ENCODE results near the gene PHKA1.

DNA sequence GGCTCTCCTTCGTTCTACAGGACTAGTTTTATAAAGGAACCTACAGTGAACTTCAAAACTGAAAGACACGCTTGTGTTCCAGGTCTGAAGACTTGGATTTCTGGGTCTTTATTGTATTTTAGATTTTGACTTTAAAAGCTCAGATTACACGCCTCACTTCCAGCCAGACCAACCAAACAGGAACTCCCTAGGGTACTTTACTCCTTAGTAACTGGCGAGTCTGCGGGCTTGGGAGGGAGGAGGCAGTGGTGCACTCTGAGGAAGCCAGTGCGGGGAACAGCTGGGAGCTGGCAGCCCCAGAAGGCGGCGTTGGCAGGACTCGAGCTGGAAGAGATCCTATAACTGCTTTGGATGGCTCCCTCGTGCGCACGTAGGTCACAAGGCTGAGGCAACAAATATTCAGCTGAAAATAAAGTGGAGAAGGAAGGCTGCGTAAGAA, 391 bp upstream of the PHKA1 start:
- TF ChIP-seq, protein P1, sequence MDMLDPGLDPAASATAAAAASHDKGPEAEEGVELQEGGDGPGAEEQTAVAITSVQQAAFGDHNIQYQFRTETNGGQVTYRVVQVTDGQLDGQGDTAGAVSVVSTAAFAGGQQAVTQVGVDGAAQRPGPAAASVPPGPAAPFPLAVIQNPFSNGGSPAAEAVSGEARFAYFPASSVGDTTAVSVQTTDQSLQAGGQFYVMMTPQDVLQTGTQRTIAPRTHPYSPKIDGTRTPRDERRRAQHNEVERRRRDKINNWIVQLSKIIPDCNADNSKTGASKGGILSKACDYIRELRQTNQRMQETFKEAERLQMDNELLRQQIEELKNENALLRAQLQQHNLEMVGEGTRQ (IDR thresholded peaks at IDR 0.05): no peak
- no peak for TF ChIP-seq POLR2A (IDR thresholded peaks at IDR 0.05; ENCODE audit: low read length)
- no peak for TF ChIP-seq EP300 (IDR thresholded peaks at IDR 0.05)
- TF ChIP-seq, protein P2, sequence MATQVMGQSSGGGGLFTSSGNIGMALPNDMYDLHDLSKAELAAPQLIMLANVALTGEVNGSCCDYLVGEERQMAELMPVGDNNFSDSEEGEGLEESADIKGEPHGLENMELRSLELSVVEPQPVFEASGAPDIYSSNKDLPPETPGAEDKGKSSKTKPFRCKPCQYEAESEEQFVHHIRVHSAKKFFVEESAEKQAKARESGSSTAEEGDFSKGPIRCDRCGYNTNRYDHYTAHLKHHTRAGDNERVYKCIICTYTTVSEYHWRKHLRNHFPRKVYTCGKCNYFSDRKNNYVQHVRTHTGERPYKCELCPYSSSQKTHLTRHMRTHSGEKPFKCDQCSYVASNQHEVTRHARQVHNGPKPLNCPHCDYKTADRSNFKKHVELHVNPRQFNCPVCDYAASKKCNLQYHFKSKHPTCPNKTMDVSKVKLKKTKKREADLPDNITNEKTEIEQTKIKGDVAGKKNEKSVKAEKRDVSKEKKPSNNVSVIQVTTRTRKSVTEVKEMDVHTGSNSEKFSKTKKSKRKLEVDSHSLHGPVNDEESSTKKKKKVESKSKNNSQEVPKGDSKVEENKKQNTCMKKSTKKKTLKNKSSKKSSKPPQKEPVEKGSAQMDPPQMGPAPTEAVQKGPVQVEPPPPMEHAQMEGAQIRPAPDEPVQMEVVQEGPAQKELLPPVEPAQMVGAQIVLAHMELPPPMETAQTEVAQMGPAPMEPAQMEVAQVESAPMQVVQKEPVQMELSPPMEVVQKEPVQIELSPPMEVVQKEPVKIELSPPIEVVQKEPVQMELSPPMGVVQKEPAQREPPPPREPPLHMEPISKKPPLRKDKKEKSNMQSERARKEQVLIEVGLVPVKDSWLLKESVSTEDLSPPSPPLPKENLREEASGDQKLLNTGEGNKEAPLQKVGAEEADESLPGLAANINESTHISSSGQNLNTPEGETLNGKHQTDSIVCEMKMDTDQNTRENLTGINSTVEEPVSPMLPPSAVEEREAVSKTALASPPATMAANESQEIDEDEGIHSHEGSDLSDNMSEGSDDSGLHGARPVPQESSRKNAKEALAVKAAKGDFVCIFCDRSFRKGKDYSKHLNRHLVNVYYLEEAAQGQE (IDR thresholded peaks at IDR 0.05): no peak
- no peak for TF ChIP-seq MYC (IDR thresholded peaks at IDR 0.05; ENCODE audit: borderline replicate concordance, low read length)
- TF ChIP-seq, protein P3, sequence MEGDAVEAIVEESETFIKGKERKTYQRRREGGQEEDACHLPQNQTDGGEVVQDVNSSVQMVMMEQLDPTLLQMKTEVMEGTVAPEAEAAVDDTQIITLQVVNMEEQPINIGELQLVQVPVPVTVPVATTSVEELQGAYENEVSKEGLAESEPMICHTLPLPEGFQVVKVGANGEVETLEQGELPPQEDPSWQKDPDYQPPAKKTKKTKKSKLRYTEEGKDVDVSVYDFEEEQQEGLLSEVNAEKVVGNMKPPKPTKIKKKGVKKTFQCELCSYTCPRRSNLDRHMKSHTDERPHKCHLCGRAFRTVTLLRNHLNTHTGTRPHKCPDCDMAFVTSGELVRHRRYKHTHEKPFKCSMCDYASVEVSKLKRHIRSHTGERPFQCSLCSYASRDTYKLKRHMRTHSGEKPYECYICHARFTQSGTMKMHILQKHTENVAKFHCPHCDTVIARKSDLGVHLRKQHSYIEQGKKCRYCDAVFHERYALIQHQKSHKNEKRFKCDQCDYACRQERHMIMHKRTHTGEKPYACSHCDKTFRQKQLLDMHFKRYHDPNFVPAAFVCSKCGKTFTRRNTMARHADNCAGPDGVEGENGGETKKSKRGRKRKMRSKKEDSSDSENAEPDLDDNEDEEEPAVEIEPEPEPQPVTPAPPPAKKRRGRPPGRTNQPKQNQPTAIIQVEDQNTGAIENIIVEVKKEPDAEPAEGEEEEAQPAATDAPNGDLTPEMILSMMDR (IDR thresholded peaks at IDR 0.05): no peak; the same call in 2 of the 3 replicates
- TF ChIP-seq SREBF2 (IDR thresholded peaks at IDR 0.05): no peak
- no peak for TF ChIP-seq MAZ (IDR thresholded peaks at IDR 0.05; ENCODE audit: borderline replicate concordance, low read depth, low read length)
- TF ChIP-seq BHLHE40 (IDR thresholded peaks at IDR 0.05; ENCODE audit: low read depth, low read length): no peak
- TF ChIP-seq, protein P4, sequence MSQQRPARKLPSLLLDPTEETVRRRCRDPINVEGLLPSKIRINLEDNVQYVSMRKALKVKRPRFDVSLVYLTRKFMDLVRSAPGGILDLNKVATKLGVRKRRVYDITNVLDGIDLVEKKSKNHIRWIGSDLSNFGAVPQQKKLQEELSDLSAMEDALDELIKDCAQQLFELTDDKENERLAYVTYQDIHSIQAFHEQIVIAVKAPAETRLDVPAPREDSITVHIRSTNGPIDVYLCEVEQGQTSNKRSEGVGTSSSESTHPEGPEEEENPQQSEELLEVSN (IDR thresholded peaks at IDR 0.05; ENCODE audit: borderline replicate concordance, low read depth): no peak
